GM21528 (cell line): ENCODE data around the gene KDM6A.
"Not testable (repeated sequence)": the region's sequence is repeated elsewhere in the genome, so short reads cannot be mapped to it uniquely, and the experiment has no call there.

Experiments used
- ATAC-seq: cut with Tn5 transposase; IDR thresholded peaks from one replicate; pipeline ENCODE4 v1.9.1; 2021; ENCODE audit warnings: mild to moderate bottlenecking, moderate library complexity; ENCODE audit not compliant: unreplicated experiment, low FRiP score

The KDM6A gene

DNA sequence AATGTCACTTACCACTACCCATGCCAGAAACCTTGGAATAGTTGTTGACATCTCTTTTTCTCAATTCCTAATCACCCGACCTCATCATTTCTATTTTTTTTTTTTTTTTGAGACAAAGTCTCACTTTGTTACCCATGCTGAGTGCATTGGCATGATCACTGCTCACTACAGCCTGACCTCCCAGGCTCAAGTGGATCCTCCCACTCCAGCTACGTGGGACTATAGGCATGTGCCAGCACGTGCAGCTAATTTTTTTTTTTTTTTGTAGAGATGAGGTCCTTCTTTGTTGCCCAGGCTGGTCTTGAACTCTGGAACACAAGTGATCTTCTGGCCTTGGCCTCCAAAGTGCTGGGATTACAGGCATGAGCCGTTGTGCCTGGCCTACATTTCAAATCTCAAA, 12.0 kb downstream of the KDM6A start:
- no peak for ATAC-seq

GRCh38 chrX:44889824-44890223, 16.8 kb downstream of the KDM6A start:
- ATAC-seq: no peak

GRCh38 chrX:44890247-44890646, 17.3 kb downstream of the KDM6A start:
- no peak for ATAC-seq

DNA sequence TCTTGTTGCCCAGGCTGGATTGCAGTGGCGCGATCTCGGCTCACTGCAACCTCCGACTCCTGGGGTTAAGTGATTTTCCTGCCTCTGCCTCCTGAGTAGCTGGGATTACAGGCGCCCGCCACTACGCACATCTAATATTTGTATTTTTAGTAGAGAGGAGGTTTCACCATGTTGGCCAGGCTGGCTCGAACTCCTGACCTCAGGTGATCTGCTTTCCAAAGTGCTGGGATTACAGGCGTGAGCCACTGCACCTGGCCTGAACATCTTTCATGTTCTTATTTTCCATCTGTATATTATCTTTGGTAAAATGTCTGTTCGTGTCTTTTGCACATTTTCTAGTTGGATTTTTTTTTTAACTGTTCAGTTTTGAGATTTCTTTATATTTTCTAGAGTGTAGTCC, 17.7 kb downstream of the KDM6A start:
- not testable (repeated sequence) for ATAC-seq

GRCh38 chrX:44891642-44892041, 18.7 kb downstream of the KDM6A start:
- ATAC-seq: no peak

GRCh38 chrX:44896876-44897186, 23.8 kb downstream of the KDM6A start:
- no peak for ATAC-seq

- no peak for ATAC-seq
Measured at GRCh38 chrX:44897539-44897938, 24.6 kb downstream of the KDM6A start.

GRCh38 chrX:44898411-44899221, 25.6 kb downstream of the KDM6A start:
- no peak for ATAC-seq

GRCh38 chrX:44899946-44900345, 27.0 kb downstream of the KDM6A start:
- no peak for ATAC-seq

DNA sequence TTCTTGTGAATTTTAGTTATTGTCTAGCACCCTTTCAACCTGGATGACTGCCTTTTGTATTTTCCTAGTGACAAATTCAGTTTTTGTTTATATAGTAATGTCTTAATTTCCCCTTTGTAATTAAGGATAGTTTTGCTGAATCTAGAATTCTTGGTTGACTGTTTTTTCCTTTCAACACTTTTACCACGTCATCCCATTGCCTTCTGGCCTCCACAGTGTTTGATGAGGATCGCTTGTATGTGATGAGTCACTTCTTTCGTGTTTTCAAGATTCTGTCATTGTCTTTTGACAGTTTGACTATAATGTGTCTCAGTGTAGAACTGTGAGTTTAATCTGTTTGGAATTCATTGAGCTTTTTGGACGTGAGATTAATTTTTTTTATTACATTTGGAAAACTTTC, 30.1 kb downstream of the KDM6A start:
- ATAC-seq: no peak

DNA sequence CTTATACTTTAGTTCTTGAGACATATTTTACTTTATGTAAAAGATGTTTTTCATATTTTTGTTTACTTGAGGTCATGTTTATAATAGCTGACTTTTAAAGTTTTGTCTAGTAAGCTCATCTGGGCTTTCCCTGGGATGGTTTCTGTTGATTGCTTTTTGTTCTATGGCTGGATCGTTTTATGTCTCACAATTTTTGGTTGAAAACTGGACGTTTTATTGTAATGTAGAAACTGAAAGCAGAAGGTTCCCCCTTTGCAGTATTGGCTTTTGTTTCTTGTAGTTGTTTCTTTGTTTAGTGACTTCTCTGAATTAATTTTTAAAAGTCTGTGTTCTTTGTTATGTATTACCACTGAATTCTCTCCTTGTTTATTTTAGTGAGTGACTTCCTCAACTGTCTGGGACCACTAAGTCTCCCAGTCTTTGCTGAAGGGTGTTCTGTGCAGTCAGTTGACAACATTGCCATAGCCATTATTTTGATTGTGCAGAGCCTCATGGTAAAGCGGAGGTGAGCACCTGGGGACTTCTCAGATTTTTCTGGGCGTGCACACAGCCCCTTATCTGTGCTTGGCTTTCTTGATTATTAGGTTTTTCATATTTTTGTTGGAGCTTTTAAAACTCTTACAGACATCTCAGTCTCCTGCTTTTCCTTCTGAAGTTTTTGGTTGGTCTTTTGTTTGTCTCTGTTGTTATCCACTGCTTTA, 31.0 kb downstream of the KDM6A start:
- no peak for ATAC-seq

DNA sequence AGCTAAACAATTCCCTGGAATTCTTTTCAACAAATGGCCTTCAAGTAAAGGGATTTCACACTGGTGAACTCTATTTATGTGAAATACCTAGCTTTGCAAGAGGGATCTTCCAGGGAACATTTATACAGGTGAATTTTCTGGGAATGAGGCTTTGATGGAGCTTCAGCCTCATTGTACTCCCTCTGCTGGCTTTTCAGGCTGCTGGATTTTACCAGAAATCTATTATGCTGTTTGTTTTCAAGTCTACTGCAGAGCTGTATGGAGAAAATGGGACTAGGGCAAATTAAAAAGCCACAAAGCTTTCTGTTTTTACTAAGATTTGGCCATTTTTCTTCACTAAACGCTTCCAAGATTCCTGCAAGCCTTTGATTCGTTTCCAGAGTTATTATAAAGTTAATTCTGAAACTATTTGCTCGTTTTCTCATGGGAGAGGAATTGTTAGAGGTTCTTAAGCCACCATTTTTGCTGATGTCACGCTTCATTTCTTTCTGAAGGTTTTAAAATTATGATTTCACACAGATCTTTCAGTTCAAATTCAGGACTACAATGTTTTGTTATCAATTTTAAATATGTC, 31.6 kb downstream of the KDM6A start:
- no peak for ATAC-seq

GRCh38 chrX:44906041-44906440, 33.1 kb downstream of the KDM6A start:
- no peak for ATAC-seq

GRCh38 chrX:44906542-44906941, 33.6 kb downstream of the KDM6A start:
- ATAC-seq: no peak

DNA sequence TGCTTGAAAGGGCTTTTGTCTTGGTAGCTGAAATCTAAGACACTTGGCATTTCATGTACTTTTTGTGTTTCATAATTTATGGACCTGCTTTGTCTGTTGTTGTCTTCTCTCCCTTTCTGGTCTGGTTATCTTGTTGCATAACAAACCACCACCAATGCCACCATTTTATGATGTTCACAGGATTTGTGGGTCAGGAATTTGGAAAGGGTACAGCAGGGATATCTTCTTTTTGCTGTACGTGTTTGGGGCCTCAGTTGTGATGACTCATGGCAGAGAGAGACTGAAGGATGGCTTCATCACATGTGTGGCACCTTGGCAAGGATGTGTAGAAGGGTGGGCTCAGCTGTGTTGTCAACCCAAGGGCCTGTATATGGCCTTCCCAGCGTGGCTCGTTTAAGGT, 35.2 kb downstream of the KDM6A start:
- no peak for ATAC-seq

GRCh38 chrX:44908827-44909226, 35.8 kb downstream of the KDM6A start:
- ATAC-seq: no peak

- ATAC-seq: not testable (repeated sequence)
Measured at GRCh38 chrX:44910508-44910907, 37.5 kb downstream of the KDM6A start.

DNA sequence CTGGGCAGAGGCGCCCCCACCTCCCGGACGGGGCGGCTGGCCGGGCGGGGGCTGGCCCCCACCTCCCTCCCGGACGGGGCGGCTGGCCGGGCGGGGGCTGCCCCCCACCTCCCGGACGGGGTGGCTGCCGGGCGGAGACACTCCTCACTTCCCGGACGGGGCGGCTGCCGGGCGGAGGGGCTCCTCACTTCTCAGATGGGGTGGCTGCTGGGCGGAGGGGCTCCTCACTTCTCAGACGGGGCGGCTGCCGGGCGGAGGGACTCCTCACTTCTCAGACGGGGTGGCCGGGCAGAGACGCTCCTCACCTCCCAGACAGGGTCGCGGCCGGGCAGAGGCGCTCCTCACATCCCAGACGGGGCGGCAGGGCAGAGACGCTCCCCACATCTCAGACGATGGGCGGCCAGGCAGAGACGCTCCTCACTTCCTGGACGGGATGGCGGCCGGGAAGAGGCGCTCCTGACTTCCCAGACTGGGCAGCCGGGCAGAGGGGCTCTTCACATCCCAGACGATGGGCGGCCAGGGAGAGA, 38.1 kb downstream of the KDM6A start:
- ATAC-seq: not testable (repeated sequence)

DNA sequence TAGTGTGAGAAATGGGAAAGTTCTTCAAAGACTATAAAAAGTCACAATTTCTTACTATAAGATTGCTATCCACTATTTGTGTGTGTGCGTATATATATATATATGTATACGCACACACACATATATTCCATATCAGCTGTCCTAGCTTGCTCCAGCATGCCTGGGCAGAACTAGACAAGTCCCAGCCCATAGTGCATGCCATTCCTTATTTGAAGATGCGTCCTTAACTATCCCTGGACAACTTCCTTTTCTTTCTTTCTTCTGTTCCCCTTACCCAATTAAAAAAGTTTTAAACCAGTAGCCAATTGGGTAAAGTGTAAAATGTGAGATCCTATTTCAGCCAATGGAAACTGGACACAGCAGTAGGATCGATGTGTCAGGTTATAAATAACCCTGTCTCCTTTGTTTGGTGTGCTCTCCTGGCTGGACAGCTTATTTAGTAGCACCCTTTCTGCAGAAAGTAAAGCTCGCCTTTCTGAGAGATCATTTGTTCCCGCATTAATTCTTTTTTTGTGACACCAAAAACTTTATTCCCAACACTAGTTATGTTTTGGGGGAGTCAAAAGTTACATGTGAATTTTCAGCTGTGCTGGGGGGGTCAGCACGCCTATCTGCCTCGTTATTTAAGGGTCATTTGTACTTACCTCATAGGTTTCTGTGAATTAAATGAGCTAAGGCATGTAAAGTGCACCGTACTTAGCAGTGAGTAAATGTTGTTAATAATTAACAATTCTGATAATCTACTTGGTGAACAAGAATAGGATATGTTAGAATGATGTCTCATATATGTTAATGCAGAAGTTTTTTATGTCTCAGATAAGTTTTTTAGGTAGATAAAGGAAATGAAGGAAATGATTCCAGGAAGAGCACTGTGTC, 40.9 kb downstream of the KDM6A start:
- ATAC-seq: no peak

DNA sequence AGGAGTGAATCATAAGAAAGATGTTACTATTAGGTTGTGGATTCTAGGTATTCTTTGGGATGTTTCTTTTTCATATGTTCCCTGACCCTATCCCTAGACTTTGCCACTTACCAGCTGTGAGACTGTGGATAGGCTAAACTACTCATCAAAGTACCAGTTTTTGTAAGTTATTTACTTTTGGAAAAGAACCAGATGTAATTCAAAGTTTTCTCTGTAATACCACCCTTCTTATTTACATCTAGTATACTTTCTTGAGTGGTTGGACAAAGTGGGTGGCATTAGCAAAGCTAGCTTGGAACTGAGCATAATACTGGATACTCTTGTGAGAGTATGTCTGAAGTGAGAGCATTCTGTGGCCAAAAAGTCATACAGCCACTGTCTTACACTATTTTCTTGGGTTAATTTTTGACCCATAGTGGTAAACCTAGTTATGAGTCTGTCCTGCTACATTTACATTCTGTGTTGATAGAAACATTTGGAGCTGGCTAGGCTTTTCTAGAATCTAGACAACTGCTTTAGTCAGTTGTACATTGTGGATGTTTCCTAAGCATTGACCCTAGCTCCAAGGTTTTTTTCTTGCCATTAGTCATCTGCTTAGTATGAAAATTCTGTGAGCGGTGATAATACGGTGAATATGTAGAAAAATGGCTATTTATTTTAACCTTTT, 41.7 kb downstream of the KDM6A start:
- peak; percentile 76 for ATAC-seq
